ENCODE data around the gene CXCL12.

The CXCL12 gene

DNA sequence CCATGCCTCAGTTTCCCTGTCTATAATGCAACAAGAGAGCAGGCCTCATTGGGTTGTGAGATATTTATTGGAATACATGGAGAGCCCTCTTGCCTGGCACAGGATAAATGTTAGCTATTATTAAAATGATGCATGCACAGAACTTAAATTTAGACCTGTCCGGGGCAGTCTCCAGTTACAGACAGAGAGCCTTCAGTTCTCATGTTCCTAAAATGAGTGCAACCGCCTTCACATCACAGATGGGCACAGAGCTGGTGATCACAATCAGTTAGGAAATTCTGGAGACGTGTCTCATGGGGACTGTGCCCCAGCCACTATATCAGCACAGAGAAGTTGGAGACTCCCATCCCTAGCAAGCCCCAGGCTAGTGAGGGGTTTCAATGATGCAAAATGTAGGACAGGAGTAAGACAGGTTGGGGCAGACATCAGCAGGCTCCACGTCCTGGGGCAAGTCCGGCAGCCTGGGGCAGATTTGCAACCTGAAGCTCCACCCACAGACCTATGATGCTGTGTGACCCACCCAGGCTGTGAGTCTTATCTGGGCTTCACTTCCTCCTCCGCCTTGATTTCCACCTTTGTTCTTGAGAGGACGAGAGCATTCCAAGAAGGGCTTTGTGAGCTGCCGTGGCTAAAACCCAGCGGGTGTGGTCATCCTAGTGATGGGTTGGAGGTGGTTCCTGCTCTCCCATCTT, 49.4 kb downstream of the CXCL12 start:
- no peaks in the 10 kb centered on the region for H3K27me3 ChIP-seq (ENCODE audit: insufficient read depth, low read depth)
- H3K4me1 ChIP-seq (ENCODE audit: low read depth, poor library complexity, severe bottlenecking): no peaks in the 10 kb centered on the region
- no peak overlapping the region for H3K4me2 ChIP-seq
- no peak overlapping the region for H3K27ac ChIP-seq
- H4K20me1 ChIP-seq (ENCODE audit: insufficient read depth): no peaks in the 10 kb centered on the region
- H3K79me2 ChIP-seq (ENCODE audit: insufficient read depth, low read depth): no peaks in the 10 kb centered on the region
- TF ChIP-seq, protein P1, sequence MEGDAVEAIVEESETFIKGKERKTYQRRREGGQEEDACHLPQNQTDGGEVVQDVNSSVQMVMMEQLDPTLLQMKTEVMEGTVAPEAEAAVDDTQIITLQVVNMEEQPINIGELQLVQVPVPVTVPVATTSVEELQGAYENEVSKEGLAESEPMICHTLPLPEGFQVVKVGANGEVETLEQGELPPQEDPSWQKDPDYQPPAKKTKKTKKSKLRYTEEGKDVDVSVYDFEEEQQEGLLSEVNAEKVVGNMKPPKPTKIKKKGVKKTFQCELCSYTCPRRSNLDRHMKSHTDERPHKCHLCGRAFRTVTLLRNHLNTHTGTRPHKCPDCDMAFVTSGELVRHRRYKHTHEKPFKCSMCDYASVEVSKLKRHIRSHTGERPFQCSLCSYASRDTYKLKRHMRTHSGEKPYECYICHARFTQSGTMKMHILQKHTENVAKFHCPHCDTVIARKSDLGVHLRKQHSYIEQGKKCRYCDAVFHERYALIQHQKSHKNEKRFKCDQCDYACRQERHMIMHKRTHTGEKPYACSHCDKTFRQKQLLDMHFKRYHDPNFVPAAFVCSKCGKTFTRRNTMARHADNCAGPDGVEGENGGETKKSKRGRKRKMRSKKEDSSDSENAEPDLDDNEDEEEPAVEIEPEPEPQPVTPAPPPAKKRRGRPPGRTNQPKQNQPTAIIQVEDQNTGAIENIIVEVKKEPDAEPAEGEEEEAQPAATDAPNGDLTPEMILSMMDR (conservative IDR thresholded peaks at IDR 0.05; ENCODE audit: low read depth, low read length): no peak
- H3K36me3 ChIP-seq (ENCODE audit: insufficient read depth): no peaks in the 10 kb centered on the region
- H2AFZ ChIP-seq (ENCODE audit: low read depth): no peak overlapping the region
- no peak overlapping the region for H3K9ac ChIP-seq
- H3K4me3 ChIP-seq (IDR thresholded peaks at IDR 0.05; ENCODE audit: insufficient read depth, low read depth, low read length): no peak overlapping the region

DNA sequence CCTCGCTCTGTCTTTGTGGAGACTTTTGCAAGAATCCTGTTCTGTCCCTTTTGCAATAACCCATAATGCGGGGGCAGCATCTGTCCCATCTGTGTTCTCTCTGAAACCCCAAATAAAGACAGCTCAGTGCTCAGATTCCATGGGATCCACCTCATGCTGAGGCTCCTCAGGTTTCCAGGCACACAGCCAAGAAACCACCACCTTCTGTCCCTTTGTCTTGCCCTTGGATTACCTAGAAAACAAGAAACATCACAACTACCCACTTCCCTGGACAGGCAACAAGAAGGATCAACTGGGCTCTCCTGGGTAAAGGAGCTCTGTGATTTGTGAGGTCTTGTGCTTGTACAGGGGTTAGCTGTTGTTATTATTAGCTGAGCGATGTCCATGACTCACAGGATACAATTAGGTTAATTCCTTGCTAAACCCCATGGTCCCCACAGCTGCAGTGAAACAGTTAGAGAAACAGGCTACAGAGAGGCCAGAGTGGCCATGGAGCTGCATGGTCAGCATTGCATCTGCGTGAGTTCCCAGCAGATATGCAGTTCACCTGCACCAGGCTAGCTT, 50.2 kb downstream of the CXCL12 start:
- no peak overlapping the region for H3K9ac ChIP-seq
- no peak overlapping the region for H3K4me3 ChIP-seq (IDR thresholded peaks at IDR 0.05; ENCODE audit: insufficient read depth, low read depth, low read length)
- no peak overlapping the region for H3K27ac ChIP-seq
- H3K79me2 ChIP-seq (ENCODE audit: insufficient read depth, low read depth): no peaks in the 10 kb centered on the region
- H2AFZ ChIP-seq (ENCODE audit: low read depth): no peak overlapping the region
- TF ChIP-seq, protein P1 (conservative IDR thresholded peaks at IDR 0.05; ENCODE audit: low read depth, low read length): no peak
- no peak overlapping the region for H3K4me2 ChIP-seq
- no peaks in the 10 kb centered on the region for H4K20me1 ChIP-seq (ENCODE audit: insufficient read depth)
- H3K36me3 ChIP-seq (ENCODE audit: insufficient read depth): no peaks in the 10 kb centered on the region
- no peaks in the 10 kb centered on the region for H3K4me1 ChIP-seq (ENCODE audit: low read depth, poor library complexity, severe bottlenecking)
- no peaks in the 10 kb centered on the region for H3K27me3 ChIP-seq (ENCODE audit: insufficient read depth, low read depth)

DNA sequence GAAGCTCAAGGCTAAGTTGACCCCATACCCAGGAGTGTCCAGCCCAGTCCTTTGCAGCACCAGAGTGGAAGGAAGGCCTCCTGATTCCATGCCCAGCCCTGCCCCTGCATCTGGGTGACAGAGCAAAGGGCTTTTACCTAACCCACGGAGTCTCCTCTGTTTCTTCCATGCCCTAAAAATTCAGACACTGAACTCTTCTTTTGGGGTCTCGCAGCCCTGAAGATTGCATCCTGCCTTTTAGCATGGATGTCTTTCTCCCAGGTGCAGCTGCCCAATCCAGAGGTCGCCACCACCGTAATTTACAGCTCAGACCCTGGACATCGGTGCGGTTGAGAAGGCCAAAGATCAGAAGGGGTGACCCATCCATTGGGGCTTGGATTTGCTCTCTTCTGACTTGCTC, 50.8 kb downstream of the CXCL12 start:
- Histone ChIP-seq H3K4me2 (no peak overlapping the region), H3K36me3 (ENCODE audit: insufficient read depth) (no peaks in the 10 kb centered on the region), H3K4me1 (ENCODE audit: low read depth, poor library complexity, severe bottlenecking) (no peaks in the 10 kb centered on the region), H3K27ac (no peak overlapping the region), H3K27me3 (ENCODE audit: insufficient read depth, low read depth) (no peaks in the 10 kb centered on the region), H3K79me2 (ENCODE audit: insufficient read depth, low read depth) (no peaks in the 10 kb centered on the region), H2AFZ (ENCODE audit: low read depth) (no peak overlapping the region), H4K20me1 (ENCODE audit: insufficient read depth) (no peaks in the 10 kb centered on the region), H3K9ac (no peak overlapping the region), H3K4me3 (IDR thresholded peaks at IDR 0.05; ENCODE audit: insufficient read depth, low read depth, low read length) (no peak overlapping the region)
- TF ChIP-seq, protein P1 (conservative IDR thresholded peaks at IDR 0.05; ENCODE audit: low read depth, low read length): no peak

DNA sequence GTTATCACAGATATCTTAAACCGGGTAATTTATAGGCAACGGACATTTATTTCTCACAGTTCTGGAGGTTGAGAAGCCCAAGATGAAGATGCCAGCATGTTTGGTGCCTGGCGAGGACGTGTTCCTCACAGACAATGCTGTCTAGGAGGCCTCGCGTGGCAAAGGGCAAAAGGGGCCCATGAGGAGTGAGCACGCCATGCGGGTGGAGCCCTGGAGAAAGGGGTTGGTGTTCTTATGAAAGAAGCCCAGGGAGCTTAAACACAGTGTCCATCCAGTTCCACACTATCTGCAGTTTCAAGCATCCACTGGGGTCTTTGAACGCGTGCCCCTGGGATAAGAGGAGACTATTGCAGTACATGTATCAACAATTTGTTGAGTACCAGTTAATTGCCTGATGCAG, 51.4 kb downstream of the CXCL12 start:
- Histone ChIP-seq H2AFZ (ENCODE audit: low read depth) (no peak overlapping the region), H3K4me1 (ENCODE audit: low read depth, poor library complexity, severe bottlenecking) (no peaks in the 10 kb centered on the region), H4K20me1 (ENCODE audit: insufficient read depth) (no peaks in the 10 kb centered on the region), H3K79me2 (ENCODE audit: insufficient read depth, low read depth) (no peaks in the 10 kb centered on the region), H3K4me3 (IDR thresholded peaks at IDR 0.05; ENCODE audit: insufficient read depth, low read depth, low read length) (no peak overlapping the region), H3K4me2 (no peak overlapping the region), H3K27ac (no peak overlapping the region), H3K36me3 (ENCODE audit: insufficient read depth) (no peaks in the 10 kb centered on the region), H3K27me3 (ENCODE audit: insufficient read depth, low read depth) (no peaks in the 10 kb centered on the region), H3K9ac (no peak overlapping the region)
- TF ChIP-seq, protein P1 (conservative IDR thresholded peaks at IDR 0.05; ENCODE audit: low read depth, low read length): no peak

Measured in KMS-11 (cell line).